SK-N-SH treated with all-trans-retinoic acid at 6 μM for 48 hours (cell line): ENCODE data around the gene CXorf66.
"Not testable (repeated sequence)": the region's sequence is repeated elsewhere in the genome, so short reads cannot be mapped to it uniquely, and the experiment has no call there.

Experiments
- ATAC-seq: fragments of 200-7000 bp; cut with Tn5 transposase; 3 replicates; pipeline ENCODE4 v1.9.1; 2020; ENCODE audit warnings: mild to moderate bottlenecking, moderate library complexity
- ARNTL ChIP-seq: fragments of 450-650 bp; formaldehyde crosslinking; IDR thresholded peaks from 2 replicates; pipeline ENCODE4 v1.5.0; 2020; ENCODE audit warnings: low read depth, mild to moderate bottlenecking, moderate library complexity, borderline replicate concordance
- BACH2 ChIP-seq: fragments of 250-450 bp; sonication (Bioruptor Pico); IDR thresholded peaks from 2 replicates; pipeline ENCODE4 v1.9.0; 2021; ENCODE audit warnings: mild to moderate bottlenecking, borderline replicate concordance
- CSDC2 ChIP-seq: fragments of 250-450 bp; sonication (Bioruptor Pico); IDR thresholded peaks from 2 replicates; pipeline ENCODE4 v1.5.0; 2020; ENCODE audit warnings: mild to moderate bottlenecking, moderate library complexity
- CSRNP3 ChIP-seq: fragments of 250-450 bp; sonication (Bioruptor Pico); IDR thresholded peaks from 2 replicates; pipeline ENCODE4 v1.5.1; 2021; ENCODE audit warnings: mild to moderate bottlenecking, moderate library complexity
- ESRRG ChIP-seq: fragments of 250-450 bp; sonication (Bioruptor Pico); IDR thresholded peaks from 2 replicates; pipeline ENCODE4 v1.6.1; 2021; ENCODE audit warnings: mild to moderate bottlenecking
- GLIS3 ChIP-seq: fragments of 250-450 bp; sonication (Bioruptor Pico); IDR thresholded peaks from 2 replicates; pipeline ENCODE4 v1.5.0; 2020; ENCODE audit warnings: mild to moderate bottlenecking, moderate library complexity
- ISL1 ChIP-seq: fragments of 250-450 bp; sonication (Bioruptor Pico); IDR thresholded peaks from 2 replicates; pipeline ENCODE4 v2.1.2; 2022; ENCODE audit warnings: mild to moderate bottlenecking, moderate library complexity
- OSR1 ChIP-seq: fragments of 250-450 bp; sonication (Bioruptor Pico); IDR thresholded peaks from 2 replicates; pipeline ENCODE4 v1.8.0; 2022; ENCODE audit warnings: moderate library complexity, mild to moderate bottlenecking, inconsistent platforms
- RARB ChIP-seq: fragments of 250-450 bp; sonication (Bioruptor Pico); IDR thresholded peaks from 2 replicates; pipeline ENCODE4 v1.8.0; 2021; ENCODE audit warnings: mild to moderate bottlenecking, moderate library complexity
- SNAI2 ChIP-seq: fragments of 250-450 bp; sonication (Bioruptor Pico); IDR thresholded peaks from 2 replicates; pipeline ENCODE4 v1.5.0; 2020; ENCODE audit warnings: mild to moderate bottlenecking, moderate library complexity
- TOX ChIP-seq: fragments of 250-450 bp; sonication (Bioruptor Pico); IDR thresholded peaks from 2 replicates; pipeline ENCODE4 v1.8.0; 2021; ENCODE audit warnings: mild to moderate bottlenecking, moderate library complexity, borderline replicate concordance
- TSHZ2 ChIP-seq: fragments of 250-450 bp; sonication (Bioruptor Pico); IDR thresholded peaks from 2 replicates; pipeline ENCODE4 v1.5.0; 2020; ENCODE audit warnings: mild to moderate bottlenecking, moderate library complexity
- ZFP3 ChIP-seq: fragments of 250-450 bp; sonication (Bioruptor Pico); IDR thresholded peaks from 2 replicates; pipeline ENCODE4 v1.5.0; 2020; ENCODE audit warnings: mild to moderate bottlenecking, moderate library complexity
- ZFP30 ChIP-seq: fragments of 450-650 bp; formaldehyde crosslinking; IDR thresholded peaks from 2 replicates; pipeline ENCODE4 v1.5.0; 2022; ENCODE audit warnings: mild to moderate bottlenecking, moderate library complexity
- ZNF565 ChIP-seq: fragments of 450-650 bp; formaldehyde crosslinking; conservative IDR thresholded peaks from 2 replicates; pipeline ENCODE4 v1.5.0; 2020; ENCODE audit warnings: low read depth, mild to moderate bottlenecking, moderate library complexity
- ZNF70 ChIP-seq: fragments of 450-650 bp; formaldehyde crosslinking; IDR thresholded peaks from 2 replicates; pipeline ENCODE4 v1.5.0; 2020; ENCODE audit warnings: mild to moderate bottlenecking, moderate library complexity
- ZNF8 ChIP-seq: fragments of 450-650 bp; formaldehyde crosslinking; IDR thresholded peaks from 2 replicates; pipeline ENCODE4 v1.5.0; 2020; ENCODE audit warnings: mild to moderate bottlenecking, moderate library complexity
- TF ChIP-seq, protein P1 (sequence below): fragments of 250-450 bp; sonication (Bioruptor Pico); IDR thresholded peaks from 2 replicates; pipeline ENCODE4 v1.8.0; 2020; ENCODE audit warnings: mild to moderate bottlenecking, moderate library complexity, borderline replicate concordance
- TF ChIP-seq, protein P2 (sequence below): fragments of 250-450 bp; sonication (Bioruptor Pico); IDR thresholded peaks from 2 replicates; pipeline ENCODE4 v1.5.1; 2020; ENCODE audit warnings: low read depth, mild to moderate bottlenecking, moderate library complexity

Gene CXorf66

DNA sequence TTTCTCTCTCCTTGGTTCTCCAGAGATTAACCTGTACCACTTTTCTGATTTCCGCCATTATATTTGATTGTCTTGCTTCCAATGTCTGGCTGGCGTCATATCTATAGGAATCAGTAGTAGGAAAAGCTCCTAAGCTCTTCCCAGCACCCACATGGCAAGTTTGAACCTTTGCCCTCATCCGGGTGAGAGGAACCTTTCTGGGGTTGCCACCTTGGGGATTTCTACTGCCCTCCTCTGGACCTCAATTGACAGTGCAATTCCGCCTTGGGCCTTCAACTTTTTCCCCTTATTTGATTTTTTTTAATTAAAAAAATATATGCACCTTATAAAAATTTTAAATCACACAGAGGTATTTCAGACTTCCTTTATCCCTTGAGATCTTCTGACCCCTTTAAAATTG is 2.0 kb upstream of the CXorf66 start:
- ATAC-seq, result no peak
- TF ChIP-seq TOX, result no peak
- no peak for TF ChIP-seq OSR1 (CRISPR knock-in tag)
- TF ChIP-seq ZNF70 (CRISPR knock-in tag), result no peak
- TF ChIP-seq ESRRG, result no peak

- not testable (repeated sequence) for ATAC-seq
Measured at GRCh38 chrX:139966159-139966558, 838 bp upstream of the CXorf66 start.

GRCh38 chrX:139961091-139961490 is 4.2 kb downstream of the CXorf66 start:
- not testable (repeated sequence) for ATAC-seq

- ATAC-seq, result peak; percentile 69; the same call in 2 of the 3 replicates
- TF ChIP-seq ESRRG, result no peak
- no peak for TF ChIP-seq ZFP30 (CRISPR knock-in tag)
- TF ChIP-seq SNAI2 (CRISPR knock-in tag), result no peak
- no peak for TF ChIP-seq OSR1 (CRISPR knock-in tag)
- no peak for TF ChIP-seq CSDC2
- no peak for TF ChIP-seq ZNF8 (CRISPR knock-in tag)
- no peak for TF ChIP-seq RARB (CRISPR knock-in tag)
- TF ChIP-seq, protein P1, sequence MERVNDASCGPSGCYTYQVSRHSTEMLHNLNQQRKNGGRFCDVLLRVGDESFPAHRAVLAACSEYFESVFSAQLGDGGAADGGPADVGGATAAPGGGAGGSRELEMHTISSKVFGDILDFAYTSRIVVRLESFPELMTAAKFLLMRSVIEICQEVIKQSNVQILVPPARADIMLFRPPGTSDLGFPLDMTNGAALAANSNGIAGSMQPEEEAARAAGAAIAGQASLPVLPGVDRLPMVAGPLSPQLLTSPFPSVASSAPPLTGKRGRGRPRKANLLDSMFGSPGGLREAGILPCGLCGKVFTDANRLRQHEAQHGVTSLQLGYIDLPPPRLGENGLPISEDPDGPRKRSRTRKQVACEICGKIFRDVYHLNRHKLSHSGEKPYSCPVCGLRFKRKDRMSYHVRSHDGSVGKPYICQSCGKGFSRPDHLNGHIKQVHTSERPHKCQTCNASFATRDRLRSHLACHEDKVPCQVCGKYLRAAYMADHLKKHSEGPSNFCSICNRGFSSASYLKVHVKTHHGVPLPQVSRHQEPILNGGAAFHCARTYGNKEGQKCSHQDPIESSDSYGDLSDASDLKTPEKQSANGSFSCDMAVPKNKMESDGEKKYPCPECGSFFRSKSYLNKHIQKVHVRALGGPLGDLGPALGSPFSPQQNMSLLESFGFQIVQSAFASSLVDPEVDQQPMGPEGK, result no peak
- no peak for TF ChIP-seq TOX
- TF ChIP-seq, protein P2, sequence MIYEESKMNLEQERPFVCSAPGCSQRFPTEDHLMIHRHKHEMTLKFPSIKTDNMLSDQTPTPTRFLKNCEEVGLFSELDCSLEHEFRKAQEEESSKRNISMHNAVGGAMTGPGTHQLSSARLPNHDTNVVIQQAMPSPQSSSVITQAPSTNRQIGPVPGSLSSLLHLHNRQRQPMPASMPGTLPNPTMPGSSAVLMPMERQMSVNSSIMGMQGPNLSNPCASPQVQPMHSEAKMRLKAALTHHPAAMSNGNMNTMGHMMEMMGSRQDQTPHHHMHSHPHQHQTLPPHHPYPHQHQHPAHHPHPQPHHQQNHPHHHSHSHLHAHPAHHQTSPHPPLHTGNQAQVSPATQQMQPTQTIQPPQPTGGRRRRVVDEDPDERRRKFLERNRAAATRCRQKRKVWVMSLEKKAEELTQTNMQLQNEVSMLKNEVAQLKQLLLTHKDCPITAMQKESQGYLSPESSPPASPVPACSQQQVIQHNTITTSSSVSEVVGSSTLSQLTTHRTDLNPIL (CRISPR knock-in tag), result no peak
- no peak for TF ChIP-seq ZNF70 (CRISPR knock-in tag)
- no peak for TF ChIP-seq ISL1
- no peak for TF ChIP-seq ZFP3
Measured at GRCh38 chrX:139949703-139950102, 15.6 kb downstream of the CXorf66 start.

GRCh38 chrX:139945075-139945474 is 20.2 kb downstream of the CXorf66 start:
- no peak for TF ChIP-seq GLIS3
- TF ChIP-seq BACH2 (CRISPR knock-in tag), result no peak
- TF ChIP-seq ISL1, result no peak
- no peak for TF ChIP-seq ESRRG
- TF ChIP-seq ZFP30 (CRISPR knock-in tag), result no peak
- TF ChIP-seq, protein P1, result no peak
- no peak for ATAC-seq

DNA sequence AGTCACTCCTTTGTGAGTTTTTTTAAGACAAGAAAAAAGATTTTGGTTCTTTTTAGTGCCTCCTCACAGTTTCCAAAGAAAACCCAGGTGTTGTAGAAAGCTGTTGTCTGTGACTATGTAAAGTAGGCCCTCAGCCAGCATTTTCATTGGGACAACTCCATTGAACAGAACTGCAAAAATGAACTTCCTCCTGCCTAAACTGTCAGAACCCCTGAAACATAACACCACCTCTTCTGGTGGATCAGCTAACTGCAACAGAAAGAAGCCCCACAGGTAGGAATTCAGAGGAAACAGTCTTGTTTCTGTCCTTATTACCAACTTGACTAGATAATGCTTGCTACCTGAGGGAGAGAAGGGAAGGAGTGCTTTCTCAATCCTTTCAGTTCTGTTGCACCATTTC is 29.1 kb downstream of the CXorf66 start:
- ATAC-seq, result no peak
- TF ChIP-seq RARB (CRISPR knock-in tag), result no peak
- no peak for TF ChIP-seq GLIS3
- no peak for TF ChIP-seq CSRNP3
- TF ChIP-seq ZNF565 (CRISPR knock-in tag), result no peak
- TF ChIP-seq ZNF70 (CRISPR knock-in tag), result no peak
- TF ChIP-seq BACH2 (CRISPR knock-in tag), result no peak
- no peak for TF ChIP-seq CSDC2
- TF ChIP-seq ZFP3, result no peak
- no peak for TF ChIP-seq TSHZ2 (CRISPR knock-in tag)
- no peak for TF ChIP-seq SNAI2 (CRISPR knock-in tag)
- TF ChIP-seq, protein P1, result no peak
- no peak for TF ChIP-seq ZFP30 (CRISPR knock-in tag)
- TF ChIP-seq, protein P2 (CRISPR knock-in tag), result no peak
- TF ChIP-seq TOX, result no peak
- no peak for TF ChIP-seq ZNF8 (CRISPR knock-in tag)
- no peak for TF ChIP-seq OSR1 (CRISPR knock-in tag)
- no peak for TF ChIP-seq ARNTL
